H1 (cell line): ENCODE data around the gene CDC42EP5. TPM values are rescaled to one million over a fixed set of nuclear protein-coding genes. Genes with fewer than 3 reads are reported as not detected.

ENCODE experiments used
- BACH1 ChIP-seq: IDR thresholded peaks from 2 replicates; pipeline ENCODE4 v1.6.1; 2012; ENCODE audit warnings: low read length, improper control_type of control experiment
- GABPA ChIP-seq: IDR thresholded peaks from 2 replicates; pipeline ENCODE4 v1.6.1; 2011; ENCODE audit warnings: mild to moderate bottlenecking, low read length, moderate library complexity, borderline replicate concordance; ENCODE audit not compliant: insufficient read depth
- GTF2F1 ChIP-seq: IDR thresholded peaks from 2 replicates; pipeline ENCODE4 v1.6.1; 2012; ENCODE audit warnings: low read depth, low read length, improper control_type of control experiment, borderline replicate concordance
- POLR2AphosphoS5 ChIP-seq: IDR thresholded peaks from 2 replicates; pipeline ENCODE4 v1.6.1; 2011; ENCODE audit warnings: low read depth, low read length
- SIX5 ChIP-seq: IDR thresholded peaks from 2 replicates; pipeline ENCODE4 v1.6.1; 2011; ENCODE audit warnings: mild to moderate bottlenecking, low read depth, low read length
- polyA plus RNA-seq, 7 experiments: library from polyadenylated mRNA; depleted of rRNA in 3 of 7; stranded (reverse) in 5 of 7; unstranded in 2 of 7; fragments of >200 nt in 5 of 7; fragments of 200-250 nt in 2 of 7; gene quantifications; 1 replicate in 5 of 7; 2 replicates in 1 of 7; 4 replicates in 1 of 7; pipeline versions ENCODE4 v1.2.1 to v1.2.3, GENCODE V29; 2011 to 2013; ENCODE audit warnings: missing spikeins in 2 of 7, mixed read lengths in 2 of 7
- total RNA-seq: library from RNA; stranded (reverse); fragmentation: NEBNext Ultra II Directional; extraction: Animal tissue kit (Norgen Biotek cat#: 25700); gene quantifications from 2 replicates; pipeline ENCODE4 v1.2.1, GENCODE V29; 2021
- TF ChIP-seq, protein P1 (sequence below): fragments of 300-600 bp; sonication (generic); IDR thresholded peaks from 2 replicates; pipeline ENCODE4 v1.7.1; 2012; ENCODE audit warnings: low read length, moderate library complexity, mild to moderate bottlenecking, inconsistent platforms; ENCODE audit not compliant: insufficient replicate concordance

CDC42EP5 gene
- total and polyA plus RNA-seq, 2 of the 8 experiments (the other 6 are each of a cell fraction or from before 2014, with no cell fraction given) = 1.8 to 2.1 TPM

DNA sequence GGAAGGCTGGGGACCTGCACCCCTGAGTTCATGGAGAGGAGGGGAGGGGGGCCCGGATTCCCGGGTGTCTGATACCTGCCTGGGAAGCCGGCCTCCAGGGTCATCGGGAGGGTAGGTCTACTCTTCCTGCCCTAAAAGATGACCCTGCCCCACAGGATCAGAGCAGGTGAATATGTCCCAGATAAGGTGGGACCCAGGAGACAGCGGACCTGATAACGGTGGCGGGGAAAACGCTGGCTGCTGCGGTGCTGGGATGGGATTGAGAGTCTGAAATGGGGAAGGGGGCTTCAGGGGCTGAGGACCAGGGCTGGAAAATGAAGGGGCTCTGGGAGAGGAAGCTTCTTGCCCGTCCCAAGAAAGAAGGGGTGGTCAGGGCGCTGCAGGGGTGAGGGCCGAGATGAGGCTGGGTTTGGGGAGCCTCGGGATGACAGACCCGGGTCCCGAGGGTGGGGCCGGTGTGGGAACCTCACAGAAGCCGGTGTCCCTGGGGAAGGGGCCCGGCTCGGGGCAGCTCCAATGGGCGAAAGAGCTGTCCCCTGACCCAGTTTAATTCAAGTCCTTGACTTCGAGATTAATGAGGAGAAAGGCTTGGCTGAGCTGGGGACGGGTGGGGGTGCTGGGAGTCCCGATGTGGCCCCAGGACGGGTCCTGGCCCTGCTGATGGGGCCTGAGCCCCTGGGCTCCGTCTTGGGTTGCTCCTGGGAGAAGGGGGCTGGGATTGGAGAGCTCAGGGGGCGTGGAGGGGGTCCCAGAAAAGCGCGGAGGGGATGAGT, 57.0 kb downstream of the CDC42EP5 start (continued):
- TF ChIP-seq, protein P1, sequence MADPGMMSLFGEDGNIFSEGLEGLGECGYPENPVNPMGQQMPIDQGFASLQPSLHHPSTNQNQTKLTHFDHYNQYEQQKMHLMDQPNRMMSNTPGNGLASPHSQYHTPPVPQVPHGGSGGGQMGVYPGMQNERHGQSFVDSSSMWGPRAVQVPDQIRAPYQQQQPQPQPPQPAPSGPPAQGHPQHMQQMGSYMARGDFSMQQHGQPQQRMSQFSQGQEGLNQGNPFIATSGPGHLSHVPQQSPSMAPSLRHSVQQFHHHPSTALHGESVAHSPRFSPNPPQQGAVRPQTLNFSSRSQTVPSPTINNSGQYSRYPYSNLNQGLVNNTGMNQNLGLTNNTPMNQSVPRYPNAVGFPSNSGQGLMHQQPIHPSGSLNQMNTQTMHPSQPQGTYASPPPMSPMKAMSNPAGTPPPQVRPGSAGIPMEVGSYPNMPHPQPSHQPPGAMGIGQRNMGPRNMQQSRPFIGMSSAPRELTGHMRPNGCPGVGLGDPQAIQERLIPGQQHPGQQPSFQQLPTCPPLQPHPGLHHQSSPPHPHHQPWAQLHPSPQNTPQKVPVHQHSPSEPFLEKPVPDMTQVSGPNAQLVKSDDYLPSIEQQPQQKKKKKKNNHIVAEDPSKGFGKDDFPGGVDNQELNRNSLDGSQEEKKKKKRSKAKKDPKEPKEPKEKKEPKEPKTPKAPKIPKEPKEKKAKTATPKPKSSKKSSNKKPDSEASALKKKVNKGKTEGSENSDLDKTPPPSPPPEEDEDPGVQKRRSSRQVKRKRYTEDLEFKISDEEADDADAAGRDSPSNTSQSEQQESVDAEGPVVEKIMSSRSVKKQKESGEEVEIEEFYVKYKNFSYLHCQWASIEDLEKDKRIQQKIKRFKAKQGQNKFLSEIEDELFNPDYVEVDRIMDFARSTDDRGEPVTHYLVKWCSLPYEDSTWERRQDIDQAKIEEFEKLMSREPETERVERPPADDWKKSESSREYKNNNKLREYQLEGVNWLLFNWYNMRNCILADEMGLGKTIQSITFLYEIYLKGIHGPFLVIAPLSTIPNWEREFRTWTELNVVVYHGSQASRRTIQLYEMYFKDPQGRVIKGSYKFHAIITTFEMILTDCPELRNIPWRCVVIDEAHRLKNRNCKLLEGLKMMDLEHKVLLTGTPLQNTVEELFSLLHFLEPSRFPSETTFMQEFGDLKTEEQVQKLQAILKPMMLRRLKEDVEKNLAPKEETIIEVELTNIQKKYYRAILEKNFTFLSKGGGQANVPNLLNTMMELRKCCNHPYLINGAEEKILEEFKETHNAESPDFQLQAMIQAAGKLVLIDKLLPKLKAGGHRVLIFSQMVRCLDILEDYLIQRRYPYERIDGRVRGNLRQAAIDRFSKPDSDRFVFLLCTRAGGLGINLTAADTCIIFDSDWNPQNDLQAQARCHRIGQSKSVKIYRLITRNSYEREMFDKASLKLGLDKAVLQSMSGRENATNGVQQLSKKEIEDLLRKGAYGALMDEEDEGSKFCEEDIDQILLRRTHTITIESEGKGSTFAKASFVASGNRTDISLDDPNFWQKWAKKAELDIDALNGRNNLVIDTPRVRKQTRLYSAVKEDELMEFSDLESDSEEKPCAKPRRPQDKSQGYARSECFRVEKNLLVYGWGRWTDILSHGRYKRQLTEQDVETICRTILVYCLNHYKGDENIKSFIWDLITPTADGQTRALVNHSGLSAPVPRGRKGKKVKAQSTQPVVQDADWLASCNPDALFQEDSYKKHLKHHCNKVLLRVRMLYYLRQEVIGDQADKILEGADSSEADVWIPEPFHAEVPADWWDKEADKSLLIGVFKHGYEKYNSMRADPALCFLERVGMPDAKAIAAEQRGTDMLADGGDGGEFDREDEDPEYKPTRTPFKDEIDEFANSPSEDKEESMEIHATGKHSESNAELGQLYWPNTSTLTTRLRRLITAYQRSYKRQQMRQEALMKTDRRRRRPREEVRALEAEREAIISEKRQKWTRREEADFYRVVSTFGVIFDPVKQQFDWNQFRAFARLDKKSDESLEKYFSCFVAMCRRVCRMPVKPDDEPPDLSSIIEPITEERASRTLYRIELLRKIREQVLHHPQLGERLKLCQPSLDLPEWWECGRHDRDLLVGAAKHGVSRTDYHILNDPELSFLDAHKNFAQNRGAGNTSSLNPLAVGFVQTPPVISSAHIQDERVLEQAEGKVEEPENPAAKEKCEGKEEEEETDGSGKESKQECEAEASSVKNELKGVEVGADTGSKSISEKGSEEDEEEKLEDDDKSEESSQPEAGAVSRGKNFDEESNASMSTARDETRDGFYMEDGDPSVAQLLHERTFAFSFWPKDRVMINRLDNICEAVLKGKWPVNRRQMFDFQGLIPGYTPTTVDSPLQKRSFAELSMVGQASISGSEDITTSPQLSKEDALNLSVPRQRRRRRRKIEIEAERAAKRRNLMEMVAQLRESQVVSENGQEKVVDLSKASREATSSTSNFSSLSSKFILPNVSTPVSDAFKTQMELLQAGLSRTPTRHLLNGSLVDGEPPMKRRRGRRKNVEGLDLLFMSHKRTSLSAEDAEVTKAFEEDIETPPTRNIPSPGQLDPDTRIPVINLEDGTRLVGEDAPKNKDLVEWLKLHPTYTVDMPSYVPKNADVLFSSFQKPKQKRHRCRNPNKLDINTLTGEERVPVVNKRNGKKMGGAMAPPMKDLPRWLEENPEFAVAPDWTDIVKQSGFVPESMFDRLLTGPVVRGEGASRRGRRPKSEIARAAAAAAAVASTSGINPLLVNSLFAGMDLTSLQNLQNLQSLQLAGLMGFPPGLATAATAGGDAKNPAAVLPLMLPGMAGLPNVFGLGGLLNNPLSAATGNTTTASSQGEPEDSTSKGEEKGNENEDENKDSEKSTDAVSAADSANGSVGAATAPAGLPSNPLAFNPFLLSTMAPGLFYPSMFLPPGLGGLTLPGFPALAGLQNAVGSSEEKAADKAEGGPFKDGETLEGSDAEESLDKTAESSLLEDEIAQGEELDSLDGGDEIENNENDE = no peak
- TF ChIP-seq SIX5 (no peak), POLR2AphosphoS5 (no peak), BACH1 (no peak), GTF2F1 (no peak), GABPA (no peak)
